AG04450 (cell line): ENCODE results near the gene CCSER1. TPM values are rescaled to one million over a fixed set of nuclear protein-coding genes. Genes with fewer than 3 reads are reported as not detected.

Source experiments
- CTCF ChIA-PET: fragments of 300-600, 350-600 bp; formaldehyde crosslinking; extraction: SDS; loops from one replicate; lab custom pipeline; 2022; ENCODE audit warnings: antibody characterized with exemption, inconsistent platforms; lab: Charles Lee
- POLR2A ChIA-PET: fragments of 350-600 bp; formaldehyde crosslinking; extraction: SDS; loops from one replicate; lab custom pipeline; 2021; ENCODE audit warnings: antibody characterized with exemption, inconsistent platforms; lab: Yijun Ruan, JAX
- DNase-seq: peaks from one replicate; pipeline ENCODE4 v3.0.0-alpha.2; 2011; ENCODE audit warnings: low read depth, low spot score
- H3K27ac ChIP-seq: one replicate; pipeline ENCODE4 v1.5.1; 2012; ENCODE audit warnings: low read depth, low read length, control low read depth
- H3K27me3 ChIP-seq: one replicate; pipeline ENCODE4 v1.6.0; 2012; ENCODE audit warnings: low read length; ENCODE audit not compliant: control insufficient read depth, insufficient read depth
- H3K4me3 ChIP-seq: 2 replicates; pipeline ENCODE4 v1.5.1; 2011; ENCODE audit warnings: mild to moderate bottlenecking, low read depth, low read length, control low read depth
- H3K9me3 ChIP-seq: 2 replicates; pipeline ENCODE4 v1.5.1; 2012; ENCODE audit warnings: low read length; ENCODE audit not compliant: control insufficient read depth, insufficient read depth
- polyA plus RNA-seq: library from polyadenylated mRNA; depleted of rRNA; stranded (reverse); fragments of >200 nt; gene quantifications from 2 replicates; pipeline ENCODE4 v1.2.3, GENCODE V29; 2011
- TF ChIP-seq, protein P1 (sequence below): IDR thresholded peaks from 2 replicates; pipeline ENCODE4 v1.5.1; 2011; ENCODE audit warnings: low read depth, low read length, control low read depth, inconsistent platforms

CCSER1 gene
- polyA plus RNA-seq, 1 experiment: not detected

DNA sequence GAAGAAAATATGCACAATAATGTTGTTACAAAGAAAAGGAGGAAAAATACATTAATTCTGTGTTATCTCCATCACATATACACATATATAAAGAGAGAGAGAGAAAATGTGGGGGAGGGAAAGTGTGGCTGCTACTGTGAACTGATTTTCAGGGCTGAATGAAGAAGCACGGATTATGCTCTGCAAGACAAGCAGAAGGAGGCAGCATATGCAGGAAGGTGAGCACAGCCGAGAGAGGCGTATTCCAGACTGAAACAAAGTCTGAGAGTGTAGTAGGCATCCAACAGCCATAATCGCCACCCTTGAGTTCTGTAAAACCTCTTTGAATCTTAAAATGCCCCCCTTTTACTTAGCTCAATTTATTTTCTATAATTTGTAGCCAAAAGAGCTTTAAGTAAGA lies 1094.8 kb downstream of the CCSER1 start:
- TF ChIP-seq, protein P1, sequence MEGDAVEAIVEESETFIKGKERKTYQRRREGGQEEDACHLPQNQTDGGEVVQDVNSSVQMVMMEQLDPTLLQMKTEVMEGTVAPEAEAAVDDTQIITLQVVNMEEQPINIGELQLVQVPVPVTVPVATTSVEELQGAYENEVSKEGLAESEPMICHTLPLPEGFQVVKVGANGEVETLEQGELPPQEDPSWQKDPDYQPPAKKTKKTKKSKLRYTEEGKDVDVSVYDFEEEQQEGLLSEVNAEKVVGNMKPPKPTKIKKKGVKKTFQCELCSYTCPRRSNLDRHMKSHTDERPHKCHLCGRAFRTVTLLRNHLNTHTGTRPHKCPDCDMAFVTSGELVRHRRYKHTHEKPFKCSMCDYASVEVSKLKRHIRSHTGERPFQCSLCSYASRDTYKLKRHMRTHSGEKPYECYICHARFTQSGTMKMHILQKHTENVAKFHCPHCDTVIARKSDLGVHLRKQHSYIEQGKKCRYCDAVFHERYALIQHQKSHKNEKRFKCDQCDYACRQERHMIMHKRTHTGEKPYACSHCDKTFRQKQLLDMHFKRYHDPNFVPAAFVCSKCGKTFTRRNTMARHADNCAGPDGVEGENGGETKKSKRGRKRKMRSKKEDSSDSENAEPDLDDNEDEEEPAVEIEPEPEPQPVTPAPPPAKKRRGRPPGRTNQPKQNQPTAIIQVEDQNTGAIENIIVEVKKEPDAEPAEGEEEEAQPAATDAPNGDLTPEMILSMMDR: no peak
- ChIA-PET POLR2A (no interaction called here), CTCF (no interaction called here)
- Histone ChIP-seq H3K4me3 (no peak overlapping the region), H3K9me3 (peaks cover 10% of the 10 kb centered on the region), H3K27me3 (no peaks in the 10 kb centered on the region), H3K27ac (no peak overlapping the region)
- no peak for DNase-seq

GRCh38 chr4:91226867-91227266 lies 1099.7 kb downstream of the CCSER1 start:
- TF ChIP-seq, protein P1: no peak
- H3K9me3 ChIP-seq: no peaks in the 10 kb centered on the region
- POLR2A ChIA-PET: no interaction called here
- no peaks in the 10 kb centered on the region for H3K27me3 ChIP-seq
- no peak overlapping the region for H3K27ac ChIP-seq
- no peak for DNase-seq
- CTCF ChIA-PET: no interaction called here
- no peak overlapping the region for H3K4me3 ChIP-seq

DNA sequence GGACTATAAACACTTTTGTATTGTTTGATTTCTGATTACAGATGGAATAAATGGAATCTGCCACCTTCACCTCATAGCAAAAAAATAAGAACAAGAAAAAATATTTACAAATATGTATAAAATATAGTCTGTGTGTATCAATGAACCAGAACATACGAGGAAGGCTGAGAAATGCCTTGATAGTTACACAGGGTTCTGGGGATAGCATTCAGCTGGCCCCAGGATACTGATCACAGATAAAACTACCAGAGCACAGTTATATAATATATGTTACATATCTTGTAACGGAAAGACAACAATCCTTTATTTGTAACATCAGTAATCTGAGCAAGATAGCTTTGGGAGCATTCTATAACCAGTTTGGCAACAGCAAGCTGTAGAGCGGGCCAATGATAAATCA lies 1101.5 kb downstream of the CCSER1 start:
- Histone ChIP-seq H3K27me3 (no peaks in the 10 kb centered on the region), H3K4me3 (no peak overlapping the region), H3K27ac (no peak overlapping the region), H3K9me3 (no peaks in the 10 kb centered on the region)
- ChIA-PET POLR2A (no interaction called here), CTCF (no interaction called here)
- DNase-seq: no peak
- TF ChIP-seq, protein P1: no peak

DNA sequence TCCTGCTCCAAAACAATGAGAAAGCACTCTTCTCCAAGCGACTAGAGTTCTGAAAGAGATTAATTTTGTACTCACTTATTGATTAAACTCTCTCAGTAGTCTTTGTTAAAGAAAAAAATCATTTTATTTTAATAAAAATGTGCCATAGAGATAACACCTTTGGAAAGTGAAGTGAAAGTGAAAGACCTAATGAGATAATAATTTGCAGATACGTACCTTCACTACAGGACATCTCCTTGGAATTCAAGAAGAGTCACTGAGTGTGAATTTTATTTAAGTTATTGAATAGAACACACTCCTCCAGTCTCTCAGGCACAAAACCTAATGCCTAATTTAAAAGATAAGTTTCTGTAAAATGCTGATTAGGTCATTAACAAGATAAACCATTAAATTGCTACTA lies 1106.0 kb downstream of the CCSER1 start:
- CTCF ChIA-PET: no interaction called here
- POLR2A ChIA-PET: no interaction called here

GRCh38 chr4:91243132-91243531 lies 1115.9 kb downstream of the CCSER1 start:
- TF ChIP-seq, protein P1: no peak
- Histone ChIP-seq H3K27ac (no peak overlapping the region), H3K4me3 (no peak overlapping the region), H3K27me3 (no peaks in the 10 kb centered on the region), H3K9me3 (peaks cover 20% of the 10 kb centered on the region; the same call in 1 of the 2 replicates)
- POLR2A ChIA-PET: no interaction called here
- no peak for DNase-seq
- CTCF ChIA-PET: no interaction called here

More for the DNA sequence above, 1106.0 kb downstream of the CCSER1 start:
- TF ChIP-seq, protein P1: no peak
- 0 out of 2 replicates have a peak, but pooled peaks cover 3% of the 10 kb centered on the region for H3K9me3 ChIP-seq
- DNase-seq: no peak
- no peak overlapping the region for H3K4me3 ChIP-seq
- no peak overlapping the region for H3K27ac ChIP-seq
- H3K27me3 ChIP-seq: no peaks in the 10 kb centered on the region
